H1 (cell line): ENCODE results near the gene PRR5. TPM values are rescaled to one million over a fixed set of nuclear protein-coding genes. Genes with fewer than 3 reads are reported as not detected.

Experiments
- FOSL1 ChIP-seq: IDR thresholded peaks from 2 replicates; pipeline ENCODE4 v1.6.1; 2011; ENCODE audit warnings: mild to moderate bottlenecking, low read depth, low read length, moderate library complexity; ENCODE audit not compliant: insufficient read depth
- SIN3A ChIP-seq, 2 experiments: IDR thresholded peaks in 1 of 2; conservative IDR thresholded peaks in 1 of 2; 2 replicates each; pipeline ENCODE4 v1.6.1; 2011 to 2012; ENCODE audit warnings: low read length in 2 of 2, improper control_type of control experiment in 1 of 2, low read depth in 1 of 2, mild to moderate bottlenecking in 1 of 2
- SUZ12 ChIP-seq: fragments of 200-600 bp; sonication (generic); IDR thresholded peaks from 2 replicates; pipeline ENCODE4 v1.6.1; 2012; ENCODE audit warnings: mild to moderate bottlenecking, inconsistent platforms, low read length, moderate library complexity, mixed read lengths
- polyA plus RNA-seq, 7 experiments: library from polyadenylated mRNA; depleted of rRNA in 3 of 7; stranded (reverse) in 5 of 7; unstranded in 2 of 7; fragments of >200 nt in 5 of 7; fragments of 200-250 nt in 2 of 7; gene quantifications; 1 replicate in 5 of 7; 2 replicates in 1 of 7; 4 replicates in 1 of 7; pipeline versions ENCODE4 v1.2.1 to v1.2.3, GENCODE V29; 2011 to 2013; ENCODE audit warnings: missing spikeins in 2 of 7, mixed read lengths in 2 of 7
- total RNA-seq: library from RNA; stranded (reverse); fragmentation: NEBNext Ultra II Directional; extraction: Animal tissue kit (Norgen Biotek cat#: 25700); gene quantifications from 2 replicates; pipeline ENCODE4 v1.2.1, GENCODE V29; 2021
- TF ChIP-seq, protein P1 (sequence below): fragments of 300-600 bp; sonication (generic); IDR thresholded peaks from 2 replicates; pipeline ENCODE4 v1.7.1; 2012; ENCODE audit warnings: low read length, moderate library complexity, mild to moderate bottlenecking, inconsistent platforms; ENCODE audit not compliant: insufficient replicate concordance
- TF ChIP-seq, protein P2 (sequence below): IDR thresholded peaks from 2 replicates; pipeline ENCODE4 v1.6.1; 2012; ENCODE audit warnings: low read length, inconsistent platforms
- TF ChIP-seq, protein P3 (sequence below): IDR thresholded peaks from 2 replicates; pipeline ENCODE4 v1.6.1; 2011; ENCODE audit warnings: low read length, improper control_type of control experiment
- TF ChIP-seq, protein P4 (sequence below): IDR thresholded peaks from 2 replicates; pipeline ENCODE4 v1.6.1; 2012; ENCODE audit warnings: inconsistent platforms

PRR5 gene
- total and polyA plus RNA-seq, 2 of the 8 experiments (the other 6 are each of a cell fraction or from before 2014, with no cell fraction given), result 16.5 to 25.7 TPM

DNA sequence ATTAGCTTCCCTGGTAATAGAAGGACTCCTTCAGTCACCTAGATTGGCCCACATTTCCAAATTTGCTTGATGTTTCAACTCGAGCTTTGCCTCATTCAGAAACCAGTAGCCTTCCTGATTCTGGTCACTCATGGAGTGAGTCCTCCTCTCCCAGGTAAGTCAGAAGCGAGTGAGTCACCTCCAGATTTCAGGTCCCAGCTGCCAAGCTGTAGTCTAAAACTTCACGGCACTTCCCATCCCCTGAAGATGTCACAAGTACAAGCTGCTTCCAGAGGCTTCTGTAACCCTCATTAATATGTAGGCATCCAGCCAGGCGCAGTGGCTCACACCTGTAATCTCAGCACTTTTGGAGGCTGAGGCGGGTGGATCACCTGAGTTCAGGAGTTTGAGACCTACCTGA, 73.9 kb downstream of the PRR5 start (continued):
- TF ChIP-seq, protein P1, sequence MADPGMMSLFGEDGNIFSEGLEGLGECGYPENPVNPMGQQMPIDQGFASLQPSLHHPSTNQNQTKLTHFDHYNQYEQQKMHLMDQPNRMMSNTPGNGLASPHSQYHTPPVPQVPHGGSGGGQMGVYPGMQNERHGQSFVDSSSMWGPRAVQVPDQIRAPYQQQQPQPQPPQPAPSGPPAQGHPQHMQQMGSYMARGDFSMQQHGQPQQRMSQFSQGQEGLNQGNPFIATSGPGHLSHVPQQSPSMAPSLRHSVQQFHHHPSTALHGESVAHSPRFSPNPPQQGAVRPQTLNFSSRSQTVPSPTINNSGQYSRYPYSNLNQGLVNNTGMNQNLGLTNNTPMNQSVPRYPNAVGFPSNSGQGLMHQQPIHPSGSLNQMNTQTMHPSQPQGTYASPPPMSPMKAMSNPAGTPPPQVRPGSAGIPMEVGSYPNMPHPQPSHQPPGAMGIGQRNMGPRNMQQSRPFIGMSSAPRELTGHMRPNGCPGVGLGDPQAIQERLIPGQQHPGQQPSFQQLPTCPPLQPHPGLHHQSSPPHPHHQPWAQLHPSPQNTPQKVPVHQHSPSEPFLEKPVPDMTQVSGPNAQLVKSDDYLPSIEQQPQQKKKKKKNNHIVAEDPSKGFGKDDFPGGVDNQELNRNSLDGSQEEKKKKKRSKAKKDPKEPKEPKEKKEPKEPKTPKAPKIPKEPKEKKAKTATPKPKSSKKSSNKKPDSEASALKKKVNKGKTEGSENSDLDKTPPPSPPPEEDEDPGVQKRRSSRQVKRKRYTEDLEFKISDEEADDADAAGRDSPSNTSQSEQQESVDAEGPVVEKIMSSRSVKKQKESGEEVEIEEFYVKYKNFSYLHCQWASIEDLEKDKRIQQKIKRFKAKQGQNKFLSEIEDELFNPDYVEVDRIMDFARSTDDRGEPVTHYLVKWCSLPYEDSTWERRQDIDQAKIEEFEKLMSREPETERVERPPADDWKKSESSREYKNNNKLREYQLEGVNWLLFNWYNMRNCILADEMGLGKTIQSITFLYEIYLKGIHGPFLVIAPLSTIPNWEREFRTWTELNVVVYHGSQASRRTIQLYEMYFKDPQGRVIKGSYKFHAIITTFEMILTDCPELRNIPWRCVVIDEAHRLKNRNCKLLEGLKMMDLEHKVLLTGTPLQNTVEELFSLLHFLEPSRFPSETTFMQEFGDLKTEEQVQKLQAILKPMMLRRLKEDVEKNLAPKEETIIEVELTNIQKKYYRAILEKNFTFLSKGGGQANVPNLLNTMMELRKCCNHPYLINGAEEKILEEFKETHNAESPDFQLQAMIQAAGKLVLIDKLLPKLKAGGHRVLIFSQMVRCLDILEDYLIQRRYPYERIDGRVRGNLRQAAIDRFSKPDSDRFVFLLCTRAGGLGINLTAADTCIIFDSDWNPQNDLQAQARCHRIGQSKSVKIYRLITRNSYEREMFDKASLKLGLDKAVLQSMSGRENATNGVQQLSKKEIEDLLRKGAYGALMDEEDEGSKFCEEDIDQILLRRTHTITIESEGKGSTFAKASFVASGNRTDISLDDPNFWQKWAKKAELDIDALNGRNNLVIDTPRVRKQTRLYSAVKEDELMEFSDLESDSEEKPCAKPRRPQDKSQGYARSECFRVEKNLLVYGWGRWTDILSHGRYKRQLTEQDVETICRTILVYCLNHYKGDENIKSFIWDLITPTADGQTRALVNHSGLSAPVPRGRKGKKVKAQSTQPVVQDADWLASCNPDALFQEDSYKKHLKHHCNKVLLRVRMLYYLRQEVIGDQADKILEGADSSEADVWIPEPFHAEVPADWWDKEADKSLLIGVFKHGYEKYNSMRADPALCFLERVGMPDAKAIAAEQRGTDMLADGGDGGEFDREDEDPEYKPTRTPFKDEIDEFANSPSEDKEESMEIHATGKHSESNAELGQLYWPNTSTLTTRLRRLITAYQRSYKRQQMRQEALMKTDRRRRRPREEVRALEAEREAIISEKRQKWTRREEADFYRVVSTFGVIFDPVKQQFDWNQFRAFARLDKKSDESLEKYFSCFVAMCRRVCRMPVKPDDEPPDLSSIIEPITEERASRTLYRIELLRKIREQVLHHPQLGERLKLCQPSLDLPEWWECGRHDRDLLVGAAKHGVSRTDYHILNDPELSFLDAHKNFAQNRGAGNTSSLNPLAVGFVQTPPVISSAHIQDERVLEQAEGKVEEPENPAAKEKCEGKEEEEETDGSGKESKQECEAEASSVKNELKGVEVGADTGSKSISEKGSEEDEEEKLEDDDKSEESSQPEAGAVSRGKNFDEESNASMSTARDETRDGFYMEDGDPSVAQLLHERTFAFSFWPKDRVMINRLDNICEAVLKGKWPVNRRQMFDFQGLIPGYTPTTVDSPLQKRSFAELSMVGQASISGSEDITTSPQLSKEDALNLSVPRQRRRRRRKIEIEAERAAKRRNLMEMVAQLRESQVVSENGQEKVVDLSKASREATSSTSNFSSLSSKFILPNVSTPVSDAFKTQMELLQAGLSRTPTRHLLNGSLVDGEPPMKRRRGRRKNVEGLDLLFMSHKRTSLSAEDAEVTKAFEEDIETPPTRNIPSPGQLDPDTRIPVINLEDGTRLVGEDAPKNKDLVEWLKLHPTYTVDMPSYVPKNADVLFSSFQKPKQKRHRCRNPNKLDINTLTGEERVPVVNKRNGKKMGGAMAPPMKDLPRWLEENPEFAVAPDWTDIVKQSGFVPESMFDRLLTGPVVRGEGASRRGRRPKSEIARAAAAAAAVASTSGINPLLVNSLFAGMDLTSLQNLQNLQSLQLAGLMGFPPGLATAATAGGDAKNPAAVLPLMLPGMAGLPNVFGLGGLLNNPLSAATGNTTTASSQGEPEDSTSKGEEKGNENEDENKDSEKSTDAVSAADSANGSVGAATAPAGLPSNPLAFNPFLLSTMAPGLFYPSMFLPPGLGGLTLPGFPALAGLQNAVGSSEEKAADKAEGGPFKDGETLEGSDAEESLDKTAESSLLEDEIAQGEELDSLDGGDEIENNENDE, result no peak
- TF ChIP-seq SIN3A (conservative IDR thresholded peaks at IDR 0.05 in 1 of 2, IDR thresholded peaks at IDR 0.05 in 1 of 2; ENCODE audit: low read depth in 1 of 2, low read length in 2 of 2) (no peak), FOSL1 (no peak), SUZ12 (no peak)
- TF ChIP-seq, protein P2, sequence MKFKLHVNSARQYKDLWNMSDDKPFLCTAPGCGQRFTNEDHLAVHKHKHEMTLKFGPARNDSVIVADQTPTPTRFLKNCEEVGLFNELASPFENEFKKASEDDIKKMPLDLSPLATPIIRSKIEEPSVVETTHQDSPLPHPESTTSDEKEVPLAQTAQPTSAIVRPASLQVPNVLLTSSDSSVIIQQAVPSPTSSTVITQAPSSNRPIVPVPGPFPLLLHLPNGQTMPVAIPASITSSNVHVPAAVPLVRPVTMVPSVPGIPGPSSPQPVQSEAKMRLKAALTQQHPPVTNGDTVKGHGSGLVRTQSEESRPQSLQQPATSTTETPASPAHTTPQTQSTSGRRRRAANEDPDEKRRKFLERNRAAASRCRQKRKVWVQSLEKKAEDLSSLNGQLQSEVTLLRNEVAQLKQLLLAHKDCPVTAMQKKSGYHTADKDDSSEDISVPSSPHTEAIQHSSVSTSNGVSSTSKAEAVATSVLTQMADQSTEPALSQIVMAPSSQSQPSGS, result no peak
- TF ChIP-seq, protein P3, sequence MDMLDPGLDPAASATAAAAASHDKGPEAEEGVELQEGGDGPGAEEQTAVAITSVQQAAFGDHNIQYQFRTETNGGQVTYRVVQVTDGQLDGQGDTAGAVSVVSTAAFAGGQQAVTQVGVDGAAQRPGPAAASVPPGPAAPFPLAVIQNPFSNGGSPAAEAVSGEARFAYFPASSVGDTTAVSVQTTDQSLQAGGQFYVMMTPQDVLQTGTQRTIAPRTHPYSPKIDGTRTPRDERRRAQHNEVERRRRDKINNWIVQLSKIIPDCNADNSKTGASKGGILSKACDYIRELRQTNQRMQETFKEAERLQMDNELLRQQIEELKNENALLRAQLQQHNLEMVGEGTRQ, result no peak
- TF ChIP-seq, protein P4, sequence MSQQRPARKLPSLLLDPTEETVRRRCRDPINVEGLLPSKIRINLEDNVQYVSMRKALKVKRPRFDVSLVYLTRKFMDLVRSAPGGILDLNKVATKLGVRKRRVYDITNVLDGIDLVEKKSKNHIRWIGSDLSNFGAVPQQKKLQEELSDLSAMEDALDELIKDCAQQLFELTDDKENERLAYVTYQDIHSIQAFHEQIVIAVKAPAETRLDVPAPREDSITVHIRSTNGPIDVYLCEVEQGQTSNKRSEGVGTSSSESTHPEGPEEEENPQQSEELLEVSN, result no peak
